ENCODE measurements around the gene HMGXB4. TPM values are rescaled to one million over a fixed set of nuclear protein-coding genes. Genes with fewer than 3 reads are reported as not detected.

The HMGXB4 gene
- total and polyA plus RNA-seq, 2 of the 13 experiments (the other 11 are each of a cell fraction or from before 2014, with no cell fraction given) = 13.9 to 16.3 TPM

DNA sequence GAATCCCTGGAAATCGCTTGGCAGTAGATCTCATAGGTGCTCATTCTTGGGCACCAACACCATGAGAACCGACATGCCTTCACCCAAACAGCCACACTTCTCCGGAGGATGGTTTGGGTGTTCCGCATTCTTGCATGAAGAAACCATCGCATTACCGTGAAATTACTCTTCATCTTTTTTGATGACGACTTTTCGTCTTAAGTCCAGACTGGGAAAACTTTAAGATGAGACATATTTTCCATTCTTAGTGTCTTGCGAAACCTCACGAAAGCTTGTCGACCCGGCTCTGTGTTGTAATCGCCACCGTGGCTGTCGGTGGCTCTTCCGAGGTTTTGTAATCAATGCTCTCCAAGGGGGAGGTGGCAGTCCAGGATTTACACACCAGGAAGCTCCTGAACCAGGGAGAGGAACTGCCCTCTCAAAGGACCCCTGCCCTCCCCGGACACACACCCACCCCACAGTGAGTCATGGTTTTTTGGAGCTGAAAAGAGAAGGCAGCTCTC lies 44.1 kb downstream of the HMGXB4 start (continued):
- TF ChIP-seq DRAP1 (CRISPR knock-in tag; IDR thresholded peaks at IDR 0.05) (peak; percentile 30; the same call in 1 of the 2 replicates), ATF7-NPFF (CRISPR knock-in tag; IDR thresholded peaks at IDR 0.05; ENCODE audit: low read depth) (no peak), MIXL1 (CRISPR knock-in tag; IDR thresholded peaks at IDR 0.05) (no peak), FOSL2 (CRISPR knock-in tag; IDR thresholded peaks at IDR 0.05) (peak; percentile 91), ZNF773 (CRISPR knock-in tag; IDR thresholded peaks at IDR 0.05; ENCODE audit: borderline replicate concordance) (no peak), MYC (CRISPR knock-in tag; IDR thresholded peaks at IDR 0.05; ENCODE audit: borderline replicate concordance) (peak; percentile 36; the same call in 1 of the 2 replicates), ZBTB8A (CRISPR knock-in tag; IDR thresholded peaks at IDR 0.05; ENCODE audit: borderline replicate concordance, low read depth) (no peak), ZNF556 (CRISPR knock-in tag; IDR thresholded peaks at IDR 0.05; ENCODE audit: borderline replicate concordance) (no peak), KIAA2018 (CRISPR knock-in tag; IDR thresholded peaks at IDR 0.05; ENCODE audit: borderline replicate concordance) (no peak), FOXO4 (CRISPR knock-in tag; conservative IDR thresholded peaks at IDR 0.05) (no peak), ZNF432 (CRISPR knock-in tag; IDR thresholded peaks at IDR 0.05; ENCODE audit: borderline replicate concordance) (no peak), POLR2AphosphoS5 (IDR thresholded peaks at IDR 0.05; ENCODE audit: low read depth, low read length) (peak; percentile 49; the same call in 1 of the 2 replicates), ZFP41 (CRISPR knock-in tag; IDR thresholded peaks at IDR 0.05; ENCODE audit: borderline replicate concordance) (no peak), BRCA1 (CRISPR knock-in tag; IDR thresholded peaks at IDR 0.05) (no peak), ASH2L (IDR thresholded peaks at IDR 0.05; ENCODE audit: insufficient read length, low read depth, low read length) (peak; percentile 57), ISX (CRISPR knock-in tag; conservative IDR thresholded peaks at IDR 0.05) (no peak), ZNF274 (CRISPR knock-in tag; IDR thresholded peaks at IDR 0.05) (no peak)

Measured in HepG2 (cell line).